IMR-90 (cell line): Measurements from ENCODE around the gene ID1. TPM values are rescaled to one million over a fixed set of nuclear protein-coding genes. Genes with fewer than 3 reads are reported as not detected.

ENCODE experiments used
- ATAC-seq: fragments of 200-7000 bp; cut with Tn5 transposase; 2 replicates; pipeline ENCODE4 v1.9.1; 2020; ENCODE audit warnings: low read depth, mild to moderate bottlenecking, moderate library complexity
- BruUV-seq: library from RNA; stranded (reverse); fragments of 400-500 nt; replicated peaks from 2 replicates; lab custom pipeline; 2021; lab: Mats Ljungman, UMichigan
- CTCF ChIA-PET: fragments of 300-600 bp; formaldehyde crosslinking; extraction: SDS; loops from one replicate; lab custom pipeline; 2021; ENCODE audit warnings: antibody characterized with exemption; lab: Yijun Ruan, JAX
- POLR2A ChIA-PET: fragments of 300-600 bp; sonication (Branson Sonifier 250); formaldehyde crosslinking; loops from one replicate; lab custom pipeline; 2022; ENCODE audit warnings: antibody characterized with exemption; ENCODE audit not compliant: unreplicated experiment; lab: Charles Lee
- DNase-seq: peaks from one replicate; pipeline ENCODE4 v3.0.0; 2013
- H2AFZ ChIP-seq: replicated peaks from 2 replicates; pipeline ENCODE3; 2013; ENCODE audit warnings: low read length, mild to moderate bottlenecking; ENCODE audit not compliant: poor library complexity
- H2AK5ac ChIP-seq: 2 replicates; pipeline ENCODE4 v1.6.1; 2013; ENCODE audit warnings: low read depth, low read length, inconsistent platforms
- H2AK9ac ChIP-seq: replicated peaks from 2 replicates; pipeline ENCODE3; 2013; ENCODE audit warnings: mild to moderate bottlenecking, low read depth, low read length, moderate library complexity; ENCODE audit not compliant: poor library complexity
- H2BK120ac ChIP-seq: 2 replicates; pipeline ENCODE4 v1.6.1; 2013; ENCODE audit warnings: low read depth, low read length, inconsistent platforms
- H2BK15ac ChIP-seq: 3 replicates; pipeline ENCODE4 v1.6.1; 2013; ENCODE audit warnings: low read depth, low read length, inconsistent platforms
- H2BK20ac ChIP-seq: 2 replicates; pipeline ENCODE4 v1.6.1; 2013; ENCODE audit warnings: low read depth, mild to moderate bottlenecking, inconsistent platforms, low read length, moderate library complexity
- H2BK5ac ChIP-seq: 2 replicates; pipeline ENCODE4 v1.6.1; 2013; ENCODE audit warnings: mild to moderate bottlenecking, low read depth, low read length, inconsistent platforms; ENCODE audit not compliant: poor library complexity, severe bottlenecking
- H3K14ac ChIP-seq: replicated peaks from 2 replicates; pipeline ENCODE4 v1.6.1; 2013; ENCODE audit warnings: low read depth, low read length, inconsistent platforms
- H3K18ac ChIP-seq: 2 replicates; pipeline ENCODE4 v1.6.1; 2013; ENCODE audit warnings: low read depth, low read length, control low read depth
- H3K23ac ChIP-seq: 2 replicates; pipeline ENCODE4 v1.6.1; 2013; ENCODE audit warnings: low read depth, low read length, inconsistent platforms
- H3K27ac ChIP-seq: 2 replicates; pipeline ENCODE4 v1.5.1; 2013; ENCODE audit warnings: mild to moderate bottlenecking, control low read depth, low read length; ENCODE audit not compliant: insufficient read depth
- H3K27me3 ChIP-seq: 2 replicates; pipeline ENCODE4 v1.6.1; 2013; ENCODE audit warnings: low read length; ENCODE audit not compliant: control insufficient read depth, insufficient read depth
- H3K36me3 ChIP-seq: 2 replicates; pipeline ENCODE4 v1.6.1; 2013; ENCODE audit warnings: low read length, mixed read lengths; ENCODE audit not compliant: control insufficient read depth, insufficient read depth
- H3K4ac ChIP-seq: 2 replicates; pipeline ENCODE4 v1.6.1; 2013; ENCODE audit warnings: low read depth, low read length, inconsistent platforms
- H3K4me1 ChIP-seq: 2 replicates; pipeline ENCODE4 v1.6.1; 2013; ENCODE audit warnings: low read length, mixed read lengths; ENCODE audit not compliant: control insufficient read depth, insufficient read depth
- H3K4me2 ChIP-seq: 2 replicates; pipeline ENCODE4 v1.6.1; 2013; ENCODE audit warnings: low read depth, mild to moderate bottlenecking, control low read depth, low read length, moderate library complexity
- H3K4me3 ChIP-seq: 2 replicates; pipeline ENCODE4 v1.5.1; 2013; ENCODE audit warnings: low read depth, mild to moderate bottlenecking, control low read depth, low read length, moderate library complexity; ENCODE audit not compliant: insufficient read depth
- H3K56ac ChIP-seq: 2 replicates; pipeline ENCODE4 v1.6.1; 2013; ENCODE audit warnings: low read length, inconsistent platforms; ENCODE audit not compliant: insufficient read depth; ENCODE audit errors: extremely low read depth
- H3K79me1 ChIP-seq, 2 experiments: 2 replicates each; pipeline ENCODE4 v1.6.1; 2013; ENCODE audit warnings: low read length in 2 of 2, inconsistent platforms in 1 of 2, low read depth in 1 of 2
- H3K9ac ChIP-seq: 2 replicates; pipeline ENCODE4 v1.6.1; 2013; ENCODE audit warnings: low read depth, low read length, control low read depth
- H3K9me1 ChIP-seq: 2 replicates; pipeline ENCODE4 v1.6.1; 2013; ENCODE audit warnings: low read length, inconsistent platforms; ENCODE audit not compliant: insufficient read depth
- H3K9me3 ChIP-seq: 2 replicates; pipeline ENCODE4 v1.6.1; 2013; ENCODE audit warnings: low read length; ENCODE audit not compliant: control insufficient read depth, insufficient read depth
- H4K20me1 ChIP-seq: 2 replicates; pipeline ENCODE4 v1.6.1; 2013; ENCODE audit warnings: low read length, inconsistent platforms; ENCODE audit not compliant: insufficient read depth
- H4K5ac ChIP-seq: 2 replicates; pipeline ENCODE4 v1.6.1; 2013; ENCODE audit warnings: mild to moderate bottlenecking, low read depth, low read length, control low read depth
- H4K8ac ChIP-seq, 2 experiments: 2 replicates each; pipeline ENCODE4 v1.6.1; 2013; ENCODE audit warnings: low read depth in 2 of 2, low read length in 2 of 2, control low read depth in 1 of 2, inconsistent platforms in 1 of 2
- H4K91ac ChIP-seq: 2 replicates; pipeline ENCODE4 v1.6.1; 2013; ENCODE audit warnings: low read depth, low read length, inconsistent platforms; ENCODE audit not compliant: insufficient read depth
- CEBPB ChIP-seq: IDR thresholded peaks from 2 replicates; pipeline ENCODE4 v1.6.1; 2012; ENCODE audit warnings: low read depth, low read length, improper control_type of control experiment
- NFE2L2 ChIP-seq: fragments of 150-350 bp; IDR thresholded peaks from 2 replicates; pipeline ENCODE4 v1.6.1; 2016; ENCODE audit warnings: low read depth, mild to moderate bottlenecking, low read length
- POLR2A ChIP-seq: IDR thresholded peaks from 2 replicates; pipeline ENCODE4 v1.6.1; 2012; ENCODE audit warnings: mild to moderate bottlenecking, low read depth, low read length
- RCOR1 ChIP-seq: IDR thresholded peaks from 2 replicates; pipeline ENCODE4 v1.6.1; 2012; ENCODE audit warnings: mild to moderate bottlenecking, low read length, improper control_type of control experiment; ENCODE audit not compliant: insufficient replicate concordance
- WGBS, 2 experiments: methylation state at CpG; one replicate each; pipeline versions ENCODE4 v1.1.5 to v1.1.7; 2013; ENCODE audit warnings: missing lambda C conversion rate in 2 of 2; ENCODE audit not compliant: insufficient read length in 1 of 2; ENCODE audit errors: extremely low coverage in 2 of 2; 5-methylcytosine and 5-hydroxymethylcytosine counted together
- dilution Hi-C: fragments of 300-500 bp; cut with HindIII; formaldehyde crosslinking; loops from one replicate; pipeline ENCODE4 v1.14.3; 2018; ENCODE audit warnings: low sequenced_read_pairs; ENCODE audit not compliant: unreplicated experiment
- in situ Hi-C: fragments of 300-500 bp; cut with MboI; formaldehyde crosslinking; loops from 3 replicates; pipeline ENCODE4 v1.14.3; 2019; ENCODE audit warnings: low sequenced_read_pairs, inconsistent platforms, mixed read lengths
- intact Hi-C: fragments of 100-400 bp; cut with micrococcal nuclease; formaldehyde crosslinking; loops from 2 replicates; pipeline ENCODE4 v1.10.0; 2022
- polyA plus RNA-seq, 3 experiments: library from polyadenylated mRNA; depleted of rRNA; stranded (reverse); fragments of >200 nt; gene quantifications; 2 replicates each; pipeline ENCODE4 v1.2.3, GENCODE V29; 2012; ENCODE audit warnings: low replicate concordance in 1 of 3
- total RNA-seq: library from RNA; depleted of rRNA; stranded (reverse); fragments of >200 nt; gene quantifications from 2 replicates; pipeline ENCODE4 v1.2.3, GENCODE V29; 2012
- TF ChIP-seq, protein P1 (sequence below): conservative IDR thresholded peaks from 2 replicates; pipeline ENCODE4 v1.5.1; 2012; ENCODE audit warnings: mild to moderate bottlenecking, low read depth, low read length, improper control_type of control experiment
- TF ChIP-seq, protein P2 (sequence below): fragments of 150-350 bp; IDR thresholded peaks from 2 replicates; pipeline ENCODE4 v1.6.1; 2017; ENCODE audit warnings: mild to moderate bottlenecking, antibody characterized with exemption, low read length, low read depth
- TF ChIP-seq, protein P3 (sequence below): fragments of 150-350 bp; IDR thresholded peaks from 2 replicates; pipeline ENCODE4 v1.6.1; 2016; ENCODE audit warnings: low read depth, mild to moderate bottlenecking, low read length, moderate library complexity, borderline replicate concordance

ID1 gene
- total and polyA plus RNA-seq, 2 of the 4 experiments (the other 2 are of a cell fraction), result 148 to 174 TPM

DNA sequence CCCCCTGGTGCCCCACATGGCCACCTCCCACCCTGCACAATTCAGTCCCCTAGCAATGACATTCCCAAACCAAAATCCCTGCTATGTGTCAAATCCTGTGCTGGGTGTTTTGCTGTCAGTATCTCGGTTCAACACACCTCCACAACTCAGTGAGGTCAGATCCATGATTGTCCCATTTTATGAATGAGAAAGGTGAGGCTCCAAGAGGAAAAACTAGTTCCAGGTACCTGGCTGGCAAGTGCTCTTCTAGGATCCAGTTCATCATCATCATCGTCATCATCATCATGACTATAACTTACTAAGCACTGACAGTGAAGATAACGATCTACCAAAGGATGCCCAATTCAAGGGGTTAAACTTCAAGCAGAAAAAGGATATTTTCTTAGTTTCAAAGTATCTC, 15.2 kb downstream of the ID1 start:
- no peak overlapping the region for H3K14ac ChIP-seq
- H2AK5ac ChIP-seq, result no peak overlapping the region
- no peaks in the 10 kb centered on the region for H3K36me3 ChIP-seq
- no peak overlapping the region for H2BK15ac ChIP-seq
- H3K4ac ChIP-seq, result no peak overlapping the region
- H3K56ac ChIP-seq, result no peak overlapping the region
- no peak overlapping the region for H2BK5ac ChIP-seq
- in situ Hi-C loops (no loop called here), intact Hi-C loops (no loop called here), dilution Hi-C loops (no loop called here)
- WGBS, 2 experiments, result 100% methylated on average over 1 of the region's 3 CpGs; no CpG with 5 or more reads in 1 of the 2 experiments
- DNase-seq (no peak), ATAC-seq (no peak)
- no peak overlapping the region for H3K9ac ChIP-seq
- no peak overlapping the region for H3K4me2 ChIP-seq
- H4K8ac ChIP-seq, result no peak overlapping the region
- no TSS peak for BruUV-seq
- no peak overlapping the region for H3K27ac ChIP-seq
- no peaks in the 10 kb centered on the region for H3K9me3 ChIP-seq
- no peaks in the 10 kb centered on the region for H3K79me1 ChIP-seq
- no peaks in the 10 kb centered on the region for H3K9me1 ChIP-seq
- no peak overlapping the region for H2AK9ac ChIP-seq
- TF ChIP-seq, protein P1, sequence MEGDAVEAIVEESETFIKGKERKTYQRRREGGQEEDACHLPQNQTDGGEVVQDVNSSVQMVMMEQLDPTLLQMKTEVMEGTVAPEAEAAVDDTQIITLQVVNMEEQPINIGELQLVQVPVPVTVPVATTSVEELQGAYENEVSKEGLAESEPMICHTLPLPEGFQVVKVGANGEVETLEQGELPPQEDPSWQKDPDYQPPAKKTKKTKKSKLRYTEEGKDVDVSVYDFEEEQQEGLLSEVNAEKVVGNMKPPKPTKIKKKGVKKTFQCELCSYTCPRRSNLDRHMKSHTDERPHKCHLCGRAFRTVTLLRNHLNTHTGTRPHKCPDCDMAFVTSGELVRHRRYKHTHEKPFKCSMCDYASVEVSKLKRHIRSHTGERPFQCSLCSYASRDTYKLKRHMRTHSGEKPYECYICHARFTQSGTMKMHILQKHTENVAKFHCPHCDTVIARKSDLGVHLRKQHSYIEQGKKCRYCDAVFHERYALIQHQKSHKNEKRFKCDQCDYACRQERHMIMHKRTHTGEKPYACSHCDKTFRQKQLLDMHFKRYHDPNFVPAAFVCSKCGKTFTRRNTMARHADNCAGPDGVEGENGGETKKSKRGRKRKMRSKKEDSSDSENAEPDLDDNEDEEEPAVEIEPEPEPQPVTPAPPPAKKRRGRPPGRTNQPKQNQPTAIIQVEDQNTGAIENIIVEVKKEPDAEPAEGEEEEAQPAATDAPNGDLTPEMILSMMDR, result no peak
- TF ChIP-seq, protein P2, sequence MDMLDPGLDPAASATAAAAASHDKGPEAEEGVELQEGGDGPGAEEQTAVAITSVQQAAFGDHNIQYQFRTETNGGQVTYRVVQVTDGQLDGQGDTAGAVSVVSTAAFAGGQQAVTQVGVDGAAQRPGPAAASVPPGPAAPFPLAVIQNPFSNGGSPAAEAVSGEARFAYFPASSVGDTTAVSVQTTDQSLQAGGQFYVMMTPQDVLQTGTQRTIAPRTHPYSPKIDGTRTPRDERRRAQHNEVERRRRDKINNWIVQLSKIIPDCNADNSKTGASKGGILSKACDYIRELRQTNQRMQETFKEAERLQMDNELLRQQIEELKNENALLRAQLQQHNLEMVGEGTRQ, result no peak
- TF ChIP-seq CEBPB, result no peak
- TF ChIP-seq, protein P3, sequence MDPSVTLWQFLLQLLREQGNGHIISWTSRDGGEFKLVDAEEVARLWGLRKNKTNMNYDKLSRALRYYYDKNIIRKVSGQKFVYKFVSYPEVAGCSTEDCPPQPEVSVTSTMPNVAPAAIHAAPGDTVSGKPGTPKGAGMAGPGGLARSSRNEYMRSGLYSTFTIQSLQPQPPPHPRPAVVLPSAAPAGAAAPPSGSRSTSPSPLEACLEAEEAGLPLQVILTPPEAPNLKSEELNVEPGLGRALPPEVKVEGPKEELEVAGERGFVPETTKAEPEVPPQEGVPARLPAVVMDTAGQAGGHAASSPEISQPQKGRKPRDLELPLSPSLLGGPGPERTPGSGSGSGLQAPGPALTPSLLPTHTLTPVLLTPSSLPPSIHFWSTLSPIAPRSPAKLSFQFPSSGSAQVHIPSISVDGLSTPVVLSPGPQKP, result no peak
- no peak for TF ChIP-seq RCOR1
- no peak for TF ChIP-seq POLR2A
- no peak for TF ChIP-seq NFE2L2
- no peaks in the 10 kb centered on the region for H3K27me3 ChIP-seq
- no peak overlapping the region for H2AFZ ChIP-seq
- H3K4me3 ChIP-seq, result no peak overlapping the region
- no peak overlapping the region for H2BK20ac ChIP-seq
- ChIA-PET CTCF (no interaction called here), POLR2A (no interaction called here)
- H3K4me1 ChIP-seq, result no peaks in the 10 kb centered on the region
- no peak overlapping the region for H2BK120ac ChIP-seq
- H3K23ac ChIP-seq, result no peak overlapping the region
- no peaks in the 10 kb centered on the region for H4K20me1 ChIP-seq
- H4K91ac ChIP-seq, result no peak overlapping the region
- no peak overlapping the region for H4K5ac ChIP-seq
- H3K18ac ChIP-seq, result no peak overlapping the region
